ENCODE measurements around the gene RBFOX2. TPM values are rescaled to one million over a fixed set of nuclear protein-coding genes. Genes with fewer than 3 reads are reported as not detected.

The RBFOX2 gene
- total and polyA plus RNA-seq, 2 donors (not counting 1 experiment from before 2014, with no cell fraction given): not detected

DNA sequence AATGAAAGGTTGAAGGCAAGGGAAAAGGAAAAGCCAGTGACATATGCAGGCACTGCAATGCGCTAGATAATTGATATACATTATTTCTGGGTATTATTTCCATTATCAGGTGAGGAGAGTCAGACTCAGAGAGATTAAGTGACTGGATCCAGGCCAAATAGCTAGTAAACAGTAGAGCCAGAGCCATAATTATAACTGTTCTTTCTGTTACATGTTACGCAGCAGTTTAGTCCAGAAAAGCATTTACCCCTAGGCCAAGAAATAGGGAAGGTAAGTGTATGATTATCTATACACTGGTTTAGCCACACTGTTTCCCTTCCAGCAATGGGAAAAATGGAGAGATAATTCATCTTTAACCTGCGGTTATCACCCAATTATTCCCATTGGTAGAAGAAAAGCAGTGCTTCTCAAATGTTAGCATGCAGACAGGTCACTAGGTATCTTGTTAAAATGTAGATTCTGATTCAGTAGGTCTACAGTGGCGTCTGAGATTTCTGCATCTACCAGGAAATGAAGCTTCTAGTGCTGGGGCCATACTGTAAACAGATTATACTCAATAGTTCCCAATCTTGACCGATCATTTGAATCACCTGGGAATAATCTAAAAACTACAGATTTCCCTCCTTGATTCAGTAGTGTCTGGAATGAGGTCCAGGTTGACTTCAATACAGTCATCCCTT lies 69.4 kb downstream of the RBFOX2 start:
- no peaks in the 10 kb centered on the region for H3K9me3 ChIP-seq (ENCODE audit: control extremely low read depth in 1 of 3, control insufficient read depth in 2 of 3, insufficient read depth in 1 of 3, low read length in 2 of 3)
- H3K27ac ChIP-seq (ENCODE audit: low read length in 2 of 2): no peak overlapping the region
- ChIA-PET POLR2A (no interaction called here), CTCF (no interaction called here)
- TF ChIP-seq, protein P1, sequence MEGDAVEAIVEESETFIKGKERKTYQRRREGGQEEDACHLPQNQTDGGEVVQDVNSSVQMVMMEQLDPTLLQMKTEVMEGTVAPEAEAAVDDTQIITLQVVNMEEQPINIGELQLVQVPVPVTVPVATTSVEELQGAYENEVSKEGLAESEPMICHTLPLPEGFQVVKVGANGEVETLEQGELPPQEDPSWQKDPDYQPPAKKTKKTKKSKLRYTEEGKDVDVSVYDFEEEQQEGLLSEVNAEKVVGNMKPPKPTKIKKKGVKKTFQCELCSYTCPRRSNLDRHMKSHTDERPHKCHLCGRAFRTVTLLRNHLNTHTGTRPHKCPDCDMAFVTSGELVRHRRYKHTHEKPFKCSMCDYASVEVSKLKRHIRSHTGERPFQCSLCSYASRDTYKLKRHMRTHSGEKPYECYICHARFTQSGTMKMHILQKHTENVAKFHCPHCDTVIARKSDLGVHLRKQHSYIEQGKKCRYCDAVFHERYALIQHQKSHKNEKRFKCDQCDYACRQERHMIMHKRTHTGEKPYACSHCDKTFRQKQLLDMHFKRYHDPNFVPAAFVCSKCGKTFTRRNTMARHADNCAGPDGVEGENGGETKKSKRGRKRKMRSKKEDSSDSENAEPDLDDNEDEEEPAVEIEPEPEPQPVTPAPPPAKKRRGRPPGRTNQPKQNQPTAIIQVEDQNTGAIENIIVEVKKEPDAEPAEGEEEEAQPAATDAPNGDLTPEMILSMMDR (IDR thresholded peaks at IDR 0.05): no peak
- no peak for TF ChIP-seq EZH2 (IDR thresholded peaks at IDR 0.05; ENCODE audit: borderline replicate concordance, insufficient read depth, low read depth, low read length, poor library complexity, severe bottlenecking)
- no peak overlapping the region for H3K4me3 ChIP-seq (ENCODE audit: control extremely low read depth in 1 of 5, extremely low read depth in 1 of 5, insufficient read depth in 1 of 5, low read depth in 2 of 5, low read length in 4 of 5)
- no peak overlapping the region for H3K4me3 Mint-ChIP-seq
- H3K27ac Mint-ChIP-seq: no peak overlapping the region
- H3K4me1 Mint-ChIP-seq: no peaks in the 10 kb centered on the region
- DNase-seq (no peak), ATAC-seq (ENCODE audit: low read depth) (no peak)
- peaks cover 27% of the 10 kb centered on the region for H3K27me3 Mint-ChIP-seq
- no CpG with 5 or more reads among the region's 5 CpGs for WGBS (ENCODE audit: insufficient coverage)
- intact Hi-C loops (cut with micrococcal nuclease): no loop called here
- no peaks in the 10 kb centered on the region for H3K4me1 ChIP-seq (ENCODE audit: control insufficient read depth in 2 of 2, insufficient read depth in 2 of 2, low read length in 2 of 2)
- H3K79me2 ChIP-seq (ENCODE audit: control insufficient read depth, insufficient read depth, low read length): no peaks in the 10 kb centered on the region
- H3K27me3 ChIP-seq (replicated peaks in 1 of 4; ENCODE audit: control extremely low read depth in 1 of 4, control insufficient read depth in 3 of 4, insufficient read depth in 4 of 4, low read length in 3 of 4): peaks cover 0 to 3% (median 0%) of the 10 kb centered on the region in 4 experiments
- H4K20me1 ChIP-seq (ENCODE audit: control insufficient read depth, insufficient read depth, low read length, poor library complexity, severe bottlenecking): no peaks in the 10 kb centered on the region
- no peak overlapping the region for H3K9ac ChIP-seq (ENCODE audit: low read length)
- no peaks in the 10 kb centered on the region for H3K36me3 ChIP-seq (replicated peaks in 1 of 2; ENCODE audit: control extremely low read depth in 1 of 2, control insufficient read depth in 1 of 2, extremely low read depth in 1 of 2, insufficient read depth in 2 of 2, low read length in 1 of 2)
- no peak overlapping the region for H2AFZ ChIP-seq (ENCODE audit: insufficient read depth, low read depth, low read length, poor library complexity, severe bottlenecking)
- H3K4me2 ChIP-seq (replicated peaks; ENCODE audit: low read depth, low read length, poor library complexity, severe bottlenecking): no peak overlapping the region
- H3K9me3 Mint-ChIP-seq (ENCODE audit: insufficient read depth): no peaks in the 10 kb centered on the region

DNA sequence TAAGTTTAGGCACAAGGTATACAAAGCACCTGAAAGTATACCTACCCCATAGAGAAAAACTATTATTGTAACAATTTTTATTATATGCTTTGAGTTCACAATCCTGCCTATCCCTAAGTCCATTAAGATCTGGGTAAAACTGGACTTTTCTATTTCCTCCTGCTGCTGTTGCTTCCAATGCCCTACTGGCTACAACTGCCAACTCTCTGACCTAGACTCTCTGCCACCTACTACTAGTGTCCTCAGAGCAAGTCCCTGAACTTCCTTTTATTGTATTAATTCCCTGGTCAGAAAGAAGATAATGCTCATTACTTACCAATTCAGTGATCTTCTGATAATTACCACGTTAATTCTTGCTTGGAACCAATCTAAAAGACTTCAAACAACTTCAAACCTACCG lies 70.3 kb downstream of the RBFOX2 start:
- WGBS (ENCODE audit: insufficient coverage): 83% methylated on average over 1 of the region's 2 CpGs
- H3K4me1 Mint-ChIP-seq: no peaks in the 10 kb centered on the region
- POLR2A ChIA-PET: no interaction called here
- Histone ChIP-seq H3K27ac (ENCODE audit: low read length in 2 of 2) (no peak overlapping the region), H3K4me2 (replicated peaks; ENCODE audit: low read depth, low read length, poor library complexity, severe bottlenecking) (no peak overlapping the region), H4K20me1 (ENCODE audit: control insufficient read depth, insufficient read depth, low read length, poor library complexity, severe bottlenecking) (no peaks in the 10 kb centered on the region), H2AFZ (ENCODE audit: insufficient read depth, low read depth, low read length, poor library complexity, severe bottlenecking) (no peak overlapping the region), H3K4me3 (ENCODE audit: control extremely low read depth in 1 of 5, extremely low read depth in 1 of 5, insufficient read depth in 1 of 5, low read depth in 2 of 5, low read length in 4 of 5) (no peak overlapping the region), H3K79me2 (ENCODE audit: control insufficient read depth, insufficient read depth, low read length) (no peaks in the 10 kb centered on the region), H3K36me3 (replicated peaks in 1 of 2; ENCODE audit: control extremely low read depth in 1 of 2, control insufficient read depth in 1 of 2, extremely low read depth in 1 of 2, insufficient read depth in 2 of 2, low read length in 1 of 2) (no peaks in the 10 kb centered on the region), H3K4me1 (ENCODE audit: control insufficient read depth in 2 of 2, insufficient read depth in 2 of 2, low read length in 2 of 2) (no peaks in the 10 kb centered on the region), H3K9me3 (ENCODE audit: control extremely low read depth in 1 of 3, control insufficient read depth in 2 of 3, insufficient read depth in 1 of 3, low read length in 2 of 3) (no peaks in the 10 kb centered on the region), H3K27me3 (replicated peaks in 1 of 4; ENCODE audit: control extremely low read depth in 1 of 4, control insufficient read depth in 3 of 4, insufficient read depth in 4 of 4, low read length in 3 of 4) (peaks cover 0 to 3% (median 0%) of the 10 kb centered on the region in 4 experiments), H3K9ac (ENCODE audit: low read length) (no peak overlapping the region)
- no peak overlapping the region for H3K27ac Mint-ChIP-seq
- CTCF ChIA-PET: no interaction called here
- TF ChIP-seq, protein P1 (IDR thresholded peaks at IDR 0.05): no peak
- TF ChIP-seq EZH2 (IDR thresholded peaks at IDR 0.05; ENCODE audit: borderline replicate concordance, insufficient read depth, low read depth, low read length, poor library complexity, severe bottlenecking): no peak
- H3K9me3 Mint-ChIP-seq (ENCODE audit: insufficient read depth): no peaks in the 10 kb centered on the region
- H3K27me3 Mint-ChIP-seq: peaks cover 27% of the 10 kb centered on the region
- no peak for DNase-seq
- no peak for ATAC-seq (ENCODE audit: low read depth)
- H3K4me3 Mint-ChIP-seq: no peak overlapping the region
- intact Hi-C loops (cut with micrococcal nuclease): no loop called here

All from B cell (primary cell).